Activated CD8-positive, alpha-beta T cell treated with anti-CD3 and anti-CD28 coated beads, Interleukin-2, amount 10 ng/mL, durations not matched to agents 7 days and 5 days (primary cell): ENCODE measurements around the gene ACSM2A. TPM values are rescaled to one million over a fixed set of nuclear protein-coding genes. Genes with fewer than 3 reads are reported as not detected.
"Not testable (repeated sequence)": the region's sequence is repeated elsewhere in the genome, so short reads cannot be mapped to it uniquely, and the experiment has no call there.

ENCODE experiments used
- ATAC-seq: fragments of 150-1000 bp; cut with Tn5 transposase; one replicate; pipeline ENCODE4 v1.10.0; 2021; ENCODE audit warnings: moderate library complexity
- CTCF ChIA-PET: fragments of 350-600 bp; sonication (Branson Sonifier 250); formaldehyde crosslinking; loops from one replicate; lab custom pipeline; 2021; ENCODE audit warnings: antibody characterized with exemption; lab: Charles Lee
- POLR2A ChIA-PET: fragments of 350-600 bp; sonication (Branson Sonifier 250); formaldehyde crosslinking; loops from one replicate; lab custom pipeline; 2021; ENCODE audit warnings: antibody characterized with exemption; lab: Charles Lee
- DNase-seq: peaks from one replicate; pipeline ENCODE4 v3.0.0-alpha.2; 2020
- H3K27ac Mint-ChIP-seq: one replicate; pipeline ENCODE4 v1.8.0; 2021; ENCODE audit warnings: mild to moderate bottlenecking, mixed read lengths
- H3K27me3 Mint-ChIP-seq: one replicate; pipeline ENCODE4 v1.8.0; 2021; ENCODE audit warnings: low read depth, mixed read lengths
- H3K36me3 Mint-ChIP-seq: one replicate; pipeline ENCODE4 v1.8.0; 2021; ENCODE audit warnings: low read depth, mixed read lengths
- H3K4me1 Mint-ChIP-seq: one replicate; pipeline ENCODE4 v1.8.0; 2021; ENCODE audit warnings: low read depth, mixed read lengths
- H3K4me3 Mint-ChIP-seq: one replicate; pipeline ENCODE4 v1.8.0; 2021; ENCODE audit warnings: mild to moderate bottlenecking, mixed read lengths
- H3K9me3 Mint-ChIP-seq: one replicate; pipeline ENCODE4 v1.8.0; 2022; ENCODE audit warnings: mixed read lengths; ENCODE audit not compliant: insufficient read depth
- total RNA-seq, 2 experiments: library from RNA; stranded (reverse); gene quantifications; one replicate each; pipeline ENCODE4 v1.2.3, GENCODE V29; 2021

ACSM2A gene, protein sequence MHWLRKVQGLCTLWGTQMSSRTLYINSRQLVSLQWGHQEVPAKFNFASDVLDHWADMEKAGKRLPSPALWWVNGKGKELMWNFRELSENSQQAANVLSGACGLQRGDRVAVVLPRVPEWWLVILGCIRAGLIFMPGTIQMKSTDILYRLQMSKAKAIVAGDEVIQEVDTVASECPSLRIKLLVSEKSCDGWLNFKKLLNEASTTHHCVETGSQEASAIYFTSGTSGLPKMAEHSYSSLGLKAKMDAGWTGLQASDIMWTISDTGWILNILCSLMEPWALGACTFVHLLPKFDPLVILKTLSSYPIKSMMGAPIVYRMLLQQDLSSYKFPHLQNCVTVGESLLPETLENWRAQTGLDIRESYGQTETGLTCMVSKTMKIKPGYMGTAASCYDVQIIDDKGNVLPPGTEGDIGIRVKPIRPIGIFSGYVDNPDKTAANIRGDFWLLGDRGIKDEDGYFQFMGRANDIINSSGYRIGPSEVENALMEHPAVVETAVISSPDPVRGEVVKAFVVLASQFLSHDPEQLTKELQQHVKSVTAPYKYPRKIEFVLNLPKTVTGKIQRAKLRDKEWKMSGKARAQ
- not detected for total RNA-seq

DNA sequence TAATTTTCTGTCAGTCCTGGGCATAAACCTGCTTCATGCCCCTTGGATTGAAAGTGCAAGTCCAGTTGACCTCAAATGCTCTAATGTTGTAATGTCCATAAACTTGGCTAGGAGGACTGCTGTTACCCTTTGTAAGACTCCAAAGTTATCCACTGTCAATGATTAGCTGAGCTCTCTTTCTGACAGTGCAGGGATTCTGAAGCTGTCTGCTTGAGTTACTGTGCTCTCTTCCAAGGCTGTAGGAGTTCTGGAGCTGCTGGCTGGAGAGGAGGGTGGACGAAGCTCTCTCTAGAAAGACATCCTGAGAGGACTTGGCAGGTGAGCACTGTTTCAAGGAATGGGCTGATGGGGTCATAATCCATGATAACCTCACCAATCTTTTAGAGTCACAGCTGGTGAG, at the start of gene ACSM2A:
ACSM2A (plus strand) TSS at position 158 of the 400 bp plus-strand sequence. CDS start 8,594 bp downstream, outside the sequence.
- H3K9me3 Mint-ChIP-seq, ATAC-seq, DNase-seq, H3K36me3 Mint-ChIP-seq, CTCF ChIA-PET, H3K4me1 Mint-ChIP-seq, H3K4me3 Mint-ChIP-seq, H3K27ac Mint-ChIP-seq, POLR2A ChIA-PET, H3K27me3 Mint-ChIP-seq: not testable (repeated sequence)

DNA sequence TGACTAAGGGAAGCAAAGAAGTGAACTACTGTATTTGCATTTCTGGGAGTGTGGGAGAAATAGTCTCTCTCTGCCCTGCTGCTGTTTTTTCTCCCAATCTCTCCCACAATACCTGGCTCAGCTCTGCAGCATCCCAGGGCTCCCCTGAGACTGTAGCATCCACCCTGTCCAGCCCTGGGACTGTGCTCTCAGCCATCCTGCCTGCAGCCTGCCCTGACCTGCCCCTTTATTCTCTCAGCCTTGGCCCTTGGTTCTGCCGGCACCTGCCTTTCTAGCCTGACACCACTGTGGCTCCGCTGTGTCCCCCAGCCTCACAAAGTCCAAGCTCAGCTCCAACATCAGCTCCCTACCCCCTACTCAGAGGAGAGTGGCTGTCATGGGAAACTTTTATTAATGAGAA, 48.7 kb upstream of the ACSM2A start:
- ChIA-PET POLR2A (no interaction called here), CTCF (no interaction called here)
- H3K9me3 Mint-ChIP-seq = no peaks in the 10 kb centered on the region
- no peak for ATAC-seq
- no peak overlapping the region for H3K4me3 Mint-ChIP-seq
- no peak overlapping the region for H3K27ac Mint-ChIP-seq
- H3K27me3 Mint-ChIP-seq = no peaks in the 10 kb centered on the region
- H3K4me1 Mint-ChIP-seq = no peaks in the 10 kb centered on the region
- H3K36me3 Mint-ChIP-seq = no peaks in the 10 kb centered on the region
- DNase-seq = no peak

- ATAC-seq (no peak), DNase-seq (no peak)
- POLR2A ChIA-PET = no interaction called here
- no peak within 1 kb of the TSS for H3K4me3 Mint-ChIP-seq
- CTCF ChIA-PET = no interaction called here
- no peaks in the 10 kb centered on the region for H3K27me3 Mint-ChIP-seq
- no peaks in the 10 kb centered on the region for H3K4me1 Mint-ChIP-seq
- H3K27ac Mint-ChIP-seq = no peak within 1 kb of the TSS
- H3K9me3 Mint-ChIP-seq = no peaks in the 10 kb centered on the region
- no peaks in the 10 kb centered on the region for H3K36me3 Mint-ChIP-seq
These were observed 46.7 kb upstream of the ACSM2A start, which contains the start of gene PDILT for GRCh38 chr16:20404637-20405036. Gene PDILT (minus strand): TSS chr16:20404737. CDS start chr16:20399300, 5,437 bp downstream.

DNA sequence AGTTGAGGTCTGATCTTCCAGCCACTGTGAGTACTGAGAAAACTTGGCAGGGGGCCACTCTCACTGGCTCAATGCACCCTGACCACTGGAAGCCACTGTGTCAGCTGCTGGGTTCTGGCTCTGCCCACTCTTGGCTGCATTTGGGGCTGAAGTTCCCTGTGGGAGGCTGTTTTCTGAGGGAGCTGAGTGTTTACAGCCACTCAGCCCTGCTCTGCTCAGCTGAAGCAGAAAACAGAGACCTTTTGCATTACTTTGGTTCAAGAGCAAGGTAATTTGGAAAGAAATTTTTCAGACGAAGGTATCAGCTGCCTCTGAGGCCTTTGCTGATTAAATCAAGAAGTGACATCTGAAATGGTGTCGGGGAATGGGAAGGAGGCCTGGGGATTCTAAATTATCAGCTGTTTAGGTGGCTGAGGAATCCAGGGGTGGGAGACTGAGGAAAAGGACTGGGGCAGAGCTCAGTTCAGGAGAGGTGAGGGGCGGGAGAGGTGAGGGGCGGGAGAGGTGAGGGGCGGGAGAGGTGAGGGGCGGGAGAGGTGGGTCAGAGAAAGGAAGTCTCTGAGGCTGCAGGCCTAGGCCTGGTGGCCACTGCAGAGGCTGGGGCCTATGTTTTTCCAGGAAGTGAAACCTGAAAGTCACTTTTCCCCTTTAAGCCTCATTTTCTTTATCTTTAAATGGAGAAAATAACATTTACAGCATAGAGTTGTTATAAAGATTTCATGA, 41.8 kb upstream of the ACSM2A start, which contains the start of gene ACSM5:
ACSM5 (plus strand) TSS at position 137 of the 723 bp plus-strand sequence. CDS start 1,951 bp downstream, outside the sequence.
- H3K27ac Mint-ChIP-seq = no peak within 1 kb of the TSS
- ATAC-seq (no peak), DNase-seq (no peak)
- POLR2A ChIA-PET = no interaction called here
- no peaks in the 10 kb centered on the region for H3K9me3 Mint-ChIP-seq
- no peaks in the 10 kb centered on the region for H3K4me1 Mint-ChIP-seq
- no peaks in the 10 kb centered on the region for H3K36me3 Mint-ChIP-seq
- H3K4me3 Mint-ChIP-seq = no peak within 1 kb of the TSS
- H3K27me3 Mint-ChIP-seq = peaks cover 3% of the 10 kb centered on the region
- CTCF ChIA-PET = no interaction called here

DNA sequence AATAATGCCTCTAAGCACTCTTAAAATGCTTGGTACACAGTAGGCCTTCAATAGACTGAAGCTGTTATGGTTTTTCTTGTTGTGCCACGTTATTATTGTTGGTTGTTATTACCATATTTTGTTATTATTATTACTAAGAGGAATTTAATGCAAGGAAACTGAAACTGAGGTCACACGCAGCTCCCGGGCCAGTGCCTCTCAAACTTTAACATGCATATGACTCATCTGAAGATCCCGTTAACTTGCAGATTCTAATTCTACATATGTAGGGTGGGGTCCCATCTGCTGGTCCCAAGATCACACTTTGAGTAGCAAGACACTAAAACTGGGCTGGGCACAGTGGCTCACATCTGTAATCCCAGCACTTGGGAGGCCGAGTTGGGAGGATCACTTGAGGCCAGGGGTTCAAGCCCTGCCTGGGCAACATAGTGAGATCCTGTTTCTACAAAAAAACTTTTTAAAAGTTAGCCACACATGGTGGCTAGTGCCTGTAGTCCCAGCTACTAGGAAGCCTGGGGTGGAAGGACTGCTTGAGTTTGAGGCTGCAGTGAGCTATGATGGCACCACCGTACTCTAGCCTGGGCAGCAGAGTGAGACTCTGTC, 41.1 kb upstream of the ACSM2A start:
- no peak overlapping the region for H3K4me3 Mint-ChIP-seq
- peaks cover 3% of the 10 kb centered on the region for H3K27me3 Mint-ChIP-seq
- ATAC-seq = no peak
- no peak overlapping the region for H3K27ac Mint-ChIP-seq
- POLR2A ChIA-PET = no interaction called here
- no peak for DNase-seq
- H3K4me1 Mint-ChIP-seq = no peaks in the 10 kb centered on the region
- H3K36me3 Mint-ChIP-seq = no peaks in the 10 kb centered on the region
- CTCF ChIA-PET = no interaction called here
- H3K9me3 Mint-ChIP-seq = no peaks in the 10 kb centered on the region

DNA sequence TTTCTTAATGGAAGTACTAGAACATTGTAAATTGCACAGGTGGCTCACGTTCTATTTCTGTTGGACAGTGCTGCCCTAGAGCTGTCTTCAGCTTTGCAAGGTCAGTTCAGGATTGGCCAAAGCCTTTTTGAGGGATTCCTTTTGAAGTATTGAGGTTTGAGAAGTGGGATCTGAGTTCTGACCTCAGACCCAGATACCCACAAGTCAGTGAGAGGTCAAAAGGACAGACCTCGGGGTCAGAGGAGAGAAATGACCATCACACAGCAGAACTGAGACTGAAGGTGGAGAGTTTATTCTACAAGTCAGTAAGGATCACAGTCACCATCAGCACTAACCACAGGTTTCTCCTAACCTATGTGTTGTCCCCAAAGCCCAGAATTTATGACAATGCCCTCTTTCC, 40.3 kb upstream of the ACSM2A start:
- DNase-seq (no peak), ATAC-seq (no peak)
- H3K27me3 Mint-ChIP-seq = peaks cover 3% of the 10 kb centered on the region
- POLR2A ChIA-PET = no interaction called here
- H3K4me1 Mint-ChIP-seq = no peaks in the 10 kb centered on the region
- H3K27ac Mint-ChIP-seq = no peak overlapping the region
- no peaks in the 10 kb centered on the region for H3K36me3 Mint-ChIP-seq
- H3K4me3 Mint-ChIP-seq = no peak overlapping the region
- no peaks in the 10 kb centered on the region for H3K9me3 Mint-ChIP-seq
- CTCF ChIA-PET = no interaction called here

GRCh38 chr16:20415541-20415940, 35.8 kb upstream of the ACSM2A start:
- ChIA-PET CTCF (no interaction called here), POLR2A (no interaction called here)
- DNase-seq (no peak), ATAC-seq (no peak)
- Mint-ChIP-seq H3K27ac (no peak overlapping the region), H3K4me1 (no peaks in the 10 kb centered on the region), H3K27me3 (peaks cover 3% of the 10 kb centered on the region), H3K9me3 (no peaks in the 10 kb centered on the region), H3K36me3 (no peaks in the 10 kb centered on the region), H3K4me3 (no peak overlapping the region)

DNA sequence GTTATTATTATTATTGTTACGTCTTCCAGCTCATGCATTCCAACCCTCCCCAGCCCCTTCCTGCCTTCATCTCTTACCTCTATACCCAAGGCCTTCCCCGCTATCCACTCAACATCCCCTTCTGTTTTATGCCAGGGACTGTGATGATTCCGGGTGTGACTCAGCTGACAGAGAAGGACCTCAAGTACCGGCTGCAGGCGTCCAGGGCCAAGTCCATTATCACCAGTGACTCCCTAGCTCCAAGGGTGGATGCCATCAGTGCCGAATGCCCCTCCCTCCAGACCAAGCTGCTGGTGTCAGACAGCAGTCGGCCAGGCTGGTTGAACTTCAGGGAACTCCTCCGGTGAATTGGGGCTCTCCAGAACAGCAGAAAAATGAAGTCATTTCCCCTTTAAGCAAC, 32.2 kb upstream of the ACSM2A start:
- H3K4me3 Mint-ChIP-seq, H3K27ac Mint-ChIP-seq, ATAC-seq, H3K36me3 Mint-ChIP-seq, H3K4me1 Mint-ChIP-seq, DNase-seq, POLR2A ChIA-PET, H3K27me3 Mint-ChIP-seq, CTCF ChIA-PET, H3K9me3 Mint-ChIP-seq: not testable (repeated sequence)

- H3K9me3 Mint-ChIP-seq, H3K27ac Mint-ChIP-seq, CTCF ChIA-PET, DNase-seq, H3K36me3 Mint-ChIP-seq, H3K4me1 Mint-ChIP-seq, H3K4me3 Mint-ChIP-seq, ATAC-seq, POLR2A ChIA-PET, H3K27me3 Mint-ChIP-seq: not testable (repeated sequence)
These were observed 29.6 kb upstream of the ACSM2A start for GRCh38 chr16:20421748-20422147.

GRCh38 chr16:20423772-20424128, 27.6 kb upstream of the ACSM2A start:
- ATAC-seq, H3K4me3 Mint-ChIP-seq, H3K9me3 Mint-ChIP-seq, H3K36me3 Mint-ChIP-seq, DNase-seq, POLR2A ChIA-PET, H3K27me3 Mint-ChIP-seq, H3K4me1 Mint-ChIP-seq, H3K27ac Mint-ChIP-seq, CTCF ChIA-PET: not testable (repeated sequence)

GRCh38 chr16:20424129-20424866, 27.0 kb upstream of the ACSM2A start:
- Mint-ChIP-seq H3K27me3 (no peaks in the 10 kb centered on the region), H3K9me3 (no peaks in the 10 kb centered on the region), H3K36me3 (no peaks in the 10 kb centered on the region), H3K4me1 (no peaks in the 10 kb centered on the region), H3K4me3 (no peak overlapping the region), H3K27ac (no peak overlapping the region)
- CTCF ChIA-PET = no interaction called here
- DNase-seq (no peak), ATAC-seq (no peak)
- POLR2A ChIA-PET = no interaction called here
